Esophagus muscularis mucosa (tissue), 4 donors: ENCODE measurements around the gene EPHB3. TPM values are rescaled to one million over a fixed set of nuclear protein-coding genes. Genes with fewer than 3 reads are reported as not detected.

Experiments
- DNase-seq: peaks from one replicate; pipeline ENCODE4 v3.0.0-alpha.2; 2017; ENCODE audit errors: extremely low spot score
- H3K27ac ChIP-seq, 4 donors: fragments of 200-600 bp; sonication (generic); replicated peaks in 1 of 4; 1 replicate in 3 of 4; 2 replicates in 1 of 4; pipeline ENCODE4 v1.5.1; 2016 to 2019; ENCODE audit warnings: mild to moderate bottlenecking in 1 of 4
- H3K27me3 ChIP-seq, 4 donors: fragments of 200-600 bp; sonication (generic); one replicate each; pipeline versions ENCODE4 v1.5.1 to v1.6.0; 2016 to 2019
- H3K36me3 ChIP-seq, 4 donors: fragments of 200-600 bp; sonication (generic); one replicate each; pipeline ENCODE4 v1.5.1; 2016 to 2019
- H3K4me1 ChIP-seq, 4 donors: fragments of 200-600 bp; sonication (generic); one replicate each; pipeline ENCODE4 v1.5.1; 2016 to 2019
- H3K4me3 ChIP-seq, 4 donors: fragments of 200-600 bp; sonication (generic); 1 replicate in 2 of 4; 2 replicates in 2 of 4; pipeline ENCODE4 v1.5.1; 2016 to 2019; ENCODE audit warnings: mild to moderate bottlenecking in 4 of 4, moderate library complexity in 1 of 4
- H3K9me3 ChIP-seq, 4 donors: fragments of 200-600 bp; sonication (generic); 1 replicate in 3 of 4; 2 replicates in 1 of 4; pipeline ENCODE4 v1.5.1; 2016 to 2019
- EP300 ChIP-seq: sonication (generic); formaldehyde crosslinking; IDR thresholded peaks from one replicate; pipeline ENCODE4 v1.6.1; 2017; ENCODE audit warnings: antibody characterized with exemption
- POLR2A ChIP-seq: fragments of 450-650 bp; IDR thresholded peaks from one replicate; pipeline ENCODE4 v1.6.1; 2017; ENCODE audit warnings: antibody characterized with exemption, moderate library complexity, mild to moderate bottlenecking, low read depth
- POLR2AphosphoS5 ChIP-seq, 2 donors: sonication (generic); formaldehyde crosslinking; IDR thresholded peaks; one replicate each; pipeline ENCODE4 v1.6.1; 2017; ENCODE audit warnings: antibody characterized with exemption in 2 of 2
- WGBS: methylation state at CpG from one replicate; pipeline ENCODE4 v1.1.5; 2018; 5-methylcytosine and 5-hydroxymethylcytosine counted together
- intact Hi-C: fragments of 100-400 bp; cut with DNase I; formaldehyde crosslinking; loops from one replicate; pipeline ENCODE4 v1.15.1; 2023
- total RNA-seq, 4 donors: library from RNA; depleted of rRNA; stranded (reverse); fragments of >200 nt; gene quantifications; one replicate each; pipeline versions ENCODE4 v1.1.0 to v1.2.1, GENCODE V29; 2016
- TF ChIP-seq, protein P1 (sequence below), 3 experiments: fragments of 200-600 bp in 2 of 3; fragments of 450-650 bp in 1 of 3; sonication (generic) in 2 of 3; IDR thresholded peaks; one replicate each; pipeline ENCODE4 v1.5.1; 2017 to 2019; ENCODE audit warnings: antibody characterized with exemption in 3 of 3, mild to moderate bottlenecking in 2 of 3, moderate library complexity in 1 of 3

EPHB3 gene
- total RNA-seq, 4 donors from 2014 or later = 1.5 to 6.1 (median 3.5) TPM

DNA sequence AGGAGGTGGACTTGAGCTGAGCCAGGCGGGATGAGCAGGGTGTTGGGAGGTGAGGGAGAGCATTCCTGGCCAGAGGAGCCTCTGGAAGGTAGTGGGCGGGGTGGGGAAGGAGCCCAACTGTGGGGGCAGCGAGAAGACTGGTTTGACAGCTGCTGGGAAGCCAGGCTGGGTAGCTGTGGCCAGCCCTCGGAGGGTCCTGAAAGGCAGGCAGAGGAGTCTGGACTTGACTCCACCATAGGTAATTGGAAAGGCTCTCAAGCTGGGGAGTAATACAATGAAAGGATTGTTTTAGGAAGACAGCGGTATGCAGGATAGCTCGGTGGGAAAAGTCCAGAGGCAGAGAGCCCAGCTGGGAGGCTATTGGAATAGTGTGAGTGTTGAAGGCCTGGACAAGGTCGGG is 17.2 kb downstream of the EPHB3 start:
- peaks cover 10 to 47% (median 30%) of the 10 kb centered on the region in 4 donors for H3K4me1 ChIP-seq
- H3K4me3 ChIP-seq = no peak overlapping the region
- intact Hi-C loops = no loop called here
- TF ChIP-seq EP300 = no peak
- TF ChIP-seq, protein P1, sequence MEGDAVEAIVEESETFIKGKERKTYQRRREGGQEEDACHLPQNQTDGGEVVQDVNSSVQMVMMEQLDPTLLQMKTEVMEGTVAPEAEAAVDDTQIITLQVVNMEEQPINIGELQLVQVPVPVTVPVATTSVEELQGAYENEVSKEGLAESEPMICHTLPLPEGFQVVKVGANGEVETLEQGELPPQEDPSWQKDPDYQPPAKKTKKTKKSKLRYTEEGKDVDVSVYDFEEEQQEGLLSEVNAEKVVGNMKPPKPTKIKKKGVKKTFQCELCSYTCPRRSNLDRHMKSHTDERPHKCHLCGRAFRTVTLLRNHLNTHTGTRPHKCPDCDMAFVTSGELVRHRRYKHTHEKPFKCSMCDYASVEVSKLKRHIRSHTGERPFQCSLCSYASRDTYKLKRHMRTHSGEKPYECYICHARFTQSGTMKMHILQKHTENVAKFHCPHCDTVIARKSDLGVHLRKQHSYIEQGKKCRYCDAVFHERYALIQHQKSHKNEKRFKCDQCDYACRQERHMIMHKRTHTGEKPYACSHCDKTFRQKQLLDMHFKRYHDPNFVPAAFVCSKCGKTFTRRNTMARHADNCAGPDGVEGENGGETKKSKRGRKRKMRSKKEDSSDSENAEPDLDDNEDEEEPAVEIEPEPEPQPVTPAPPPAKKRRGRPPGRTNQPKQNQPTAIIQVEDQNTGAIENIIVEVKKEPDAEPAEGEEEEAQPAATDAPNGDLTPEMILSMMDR (IDR thresholded peaks at IDR 0.05) = no peak
- TF ChIP-seq POLR2AphosphoS5 (IDR thresholded peaks at IDR 0.05) = no peak
- no peak for TF ChIP-seq POLR2A
- peaks cover 0 to 70% (median 39%) of the 10 kb centered on the region in 4 donors for H3K36me3 ChIP-seq
- 85% methylated on average over 7 of the region's 7 CpGs for WGBS
- no peak for DNase-seq
- H3K27me3 ChIP-seq = no peaks in the 10 kb centered on the region
- no peak overlapping the region for H3K27ac ChIP-seq
- no peaks in the 10 kb centered on the region for H3K9me3 ChIP-seq

DNA sequence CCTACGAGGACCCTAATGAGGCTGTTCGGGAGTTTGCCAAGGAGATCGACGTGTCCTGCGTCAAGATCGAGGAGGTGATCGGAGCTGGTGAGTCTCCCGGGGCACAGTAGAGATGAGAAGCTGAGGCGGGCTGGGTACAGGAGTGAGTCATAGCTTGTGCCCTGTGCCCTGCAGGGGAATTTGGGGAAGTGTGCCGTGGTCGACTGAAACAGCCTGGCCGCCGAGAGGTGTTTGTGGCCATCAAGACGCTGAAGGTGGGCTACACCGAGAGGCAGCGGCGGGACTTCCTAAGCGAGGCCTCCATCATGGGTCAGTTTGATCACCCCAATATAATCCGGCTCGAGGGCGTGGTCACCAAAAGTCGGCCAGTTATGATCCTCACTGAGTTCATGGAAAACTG is 17.9 kb downstream of the EPHB3 start:
- Histone ChIP-seq H3K4me3 (no peak overlapping the region), H3K4me1 (peaks cover 13 to 47% (median 33%) of the 10 kb centered on the region in 4 donors), H3K27ac (no peak overlapping the region), H3K36me3 (peaks cover 0 to 67% (median 37%) of the 10 kb centered on the region in 4 donors), H3K27me3 (no peaks in the 10 kb centered on the region), H3K9me3 (no peaks in the 10 kb centered on the region)
- intact Hi-C loops = no loop called here
- WGBS = 88% methylated on average over 20 of the region's 22 CpGs
- no peak for DNase-seq
- TF ChIP-seq POLR2AphosphoS5 (IDR thresholded peaks at IDR 0.05) = no peak

DNA sequence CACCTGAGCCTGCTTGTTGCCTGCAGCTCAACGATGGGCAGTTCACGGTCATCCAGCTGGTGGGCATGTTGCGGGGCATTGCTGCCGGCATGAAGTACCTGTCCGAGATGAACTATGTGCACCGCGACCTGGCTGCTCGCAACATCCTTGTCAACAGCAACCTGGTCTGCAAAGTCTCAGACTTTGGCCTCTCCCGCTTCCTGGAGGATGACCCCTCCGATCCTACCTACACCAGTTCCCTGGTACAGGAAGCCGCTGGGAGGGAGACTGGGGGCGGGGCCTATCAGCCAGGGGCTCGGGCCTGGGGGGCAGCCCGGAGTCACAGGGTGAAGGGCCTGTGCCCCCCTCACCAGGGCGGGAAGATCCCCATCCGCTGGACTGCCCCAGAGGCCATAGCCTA is 18.8 kb downstream of the EPHB3 start:
- Histone ChIP-seq H3K4me1 (peaks cover 13 to 40% (median 30%) of the 10 kb centered on the region in 4 donors), H3K27me3 (no peaks in the 10 kb centered on the region), H3K9me3 (no peaks in the 10 kb centered on the region), H3K27ac (no peak overlapping the region), H3K36me3 (peaks cover 0 to 64% (median 36%) of the 10 kb centered on the region in 4 donors), H3K4me3 (no peak overlapping the region)
- TF ChIP-seq POLR2A (no peak), POLR2AphosphoS5 (IDR thresholded peaks at IDR 0.05) (no peak), EP300 (no peak)
- TF ChIP-seq, protein P1 (IDR thresholded peaks at IDR 0.05) = no peak
- intact Hi-C loops = no loop called here
- WGBS = 93% methylated on average over 11 of the region's 16 CpGs
- DNase-seq = no peak

GRCh38 chr3:184581331-184581855 is 19.8 kb downstream of the EPHB3 start:
- intact Hi-C loops = no loop called here
- H3K9me3 ChIP-seq = no peaks in the 10 kb centered on the region
- no peak overlapping the region for H3K4me3 ChIP-seq
- H3K27me3 ChIP-seq = no peaks in the 10 kb centered on the region
- WGBS = 76% methylated on average over 11 of the region's 15 CpGs
- H3K27ac ChIP-seq = no peak overlapping the region
- no peak for DNase-seq
- TF ChIP-seq EP300 (no peak), POLR2A (no peak), POLR2AphosphoS5 (IDR thresholded peaks at IDR 0.05) (no peak)
- TF ChIP-seq, protein P1 (IDR thresholded peaks at IDR 0.05) = no peak
- peaks cover 13 to 35% (median 30%) of the 10 kb centered on the region in 4 donors for H3K4me1 ChIP-seq
- H3K36me3 ChIP-seq = peaks cover 0 to 54% (median 31%) of the 10 kb centered on the region in 4 donors

DNA sequence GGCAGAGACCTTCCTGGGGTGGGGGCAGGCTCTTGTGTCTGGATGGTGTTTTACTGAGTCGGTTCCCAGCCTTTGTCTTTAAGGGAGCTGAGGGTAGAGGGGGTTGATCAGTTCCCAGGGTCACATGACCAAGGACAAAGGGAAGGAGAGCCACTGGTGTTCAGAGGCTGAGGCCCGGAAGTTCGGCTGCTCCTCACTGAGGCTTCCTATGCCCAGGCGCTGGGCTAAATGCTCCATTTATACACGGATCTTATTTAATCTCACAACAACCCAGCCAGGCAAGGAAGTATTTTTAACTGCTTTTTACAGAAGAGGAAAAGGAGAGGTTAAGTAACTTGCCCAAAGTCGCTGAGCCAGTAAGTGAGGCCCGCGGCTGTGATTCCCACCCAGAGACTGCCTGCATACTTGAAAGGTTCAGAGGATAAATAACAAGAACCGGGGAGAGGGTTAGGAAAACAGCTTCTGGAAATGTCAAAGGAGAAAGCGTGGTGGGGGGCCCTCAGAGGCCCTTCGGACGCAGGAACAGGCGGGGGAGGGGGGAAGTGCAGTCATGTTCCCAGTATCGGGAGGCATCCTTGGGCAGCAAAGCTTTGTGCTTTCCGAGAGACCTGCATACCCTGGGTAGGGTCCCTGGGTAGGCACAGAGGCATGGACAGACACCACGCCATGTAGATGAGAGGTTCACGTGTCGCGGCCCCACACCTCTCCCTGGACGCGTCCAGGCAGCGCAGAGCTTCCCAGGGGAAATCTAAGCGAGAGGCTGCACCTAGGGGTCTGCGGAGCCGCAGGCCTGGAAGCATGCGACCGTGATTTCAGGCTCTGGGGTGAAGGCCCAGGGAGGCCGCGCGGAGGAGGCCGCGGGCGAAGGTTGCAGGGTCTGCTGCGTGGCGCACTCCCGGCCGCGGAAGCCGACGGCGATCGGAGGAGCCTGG is 21.3 kb downstream of the EPHB3 start:
- Histone ChIP-seq H3K4me1 (peaks cover 13 to 35% (median 30%) of the 10 kb centered on the region in 4 donors), H3K4me3 (peak overlapping the region; percentile 66 to 75 (median 72)), H3K27ac (peak overlapping the region; percentile 78 to 84 (median 80)), H3K36me3 (peaks cover 0 to 42% (median 18%) of the 10 kb centered on the region in 4 donors), H3K9me3 (no peaks in the 10 kb centered on the region), H3K27me3 (no peaks in the 10 kb centered on the region)
- WGBS = 22% methylated on average over 20 of the region's 42 CpGs
- no peak for TF ChIP-seq POLR2A
- peak; percentile 55 to 72 for TF ChIP-seq POLR2AphosphoS5 (IDR thresholded peaks at IDR 0.05)
- intact Hi-C loops = no loop called here
- DNase-seq = no peak
